GM23338 (cell line): ENCODE data around the gene PAK4. TPM values are rescaled to one million over a fixed set of nuclear protein-coding genes. Genes with fewer than 3 reads are reported as not detected.

Source experiments
- ATAC-seq: fragments of 200-7000 bp; cut with Tn5 transposase; 3 replicates; pipeline ENCODE4 v1.9.1; 2020
- DNase-seq: peaks from one replicate; pipeline ENCODE4 v3.0.0-alpha.2; 2015; ENCODE audit warnings: low spot score
- H2AFZ ChIP-seq: fragments of 200-600 bp; sonication (generic); 2 replicates; pipeline ENCODE4 v1.8.0; 2016; ENCODE audit warnings: antibody characterized with exemption, mild to moderate bottlenecking, moderate library complexity
- H3F3A ChIP-seq: fragments of 200-600 bp; sonication (generic); replicated peaks from 2 replicates; pipeline ENCODE4 v1.8.0; 2017; ENCODE audit warnings: antibody characterized with exemption, mixed run types, low read depth
- H3K27ac ChIP-seq: fragments of 200-600 bp; sonication (generic); 2 replicates; pipeline ENCODE4 v1.6.1; 2016; ENCODE audit warnings: low read depth
- H3K27me3 ChIP-seq: fragments of 200-600 bp; sonication (generic); 2 replicates; pipeline ENCODE4 v1.8.0; 2016; ENCODE audit warnings: mild to moderate bottlenecking, mixed run types, moderate library complexity; ENCODE audit not compliant: insufficient read depth
- H3K36me3 ChIP-seq: fragments of 200-600 bp; sonication (generic); 2 replicates; pipeline ENCODE4 v1.8.0; 2016; ENCODE audit warnings: mild to moderate bottlenecking; ENCODE audit not compliant: insufficient read depth
- H3K4me1 ChIP-seq: fragments of 200-600 bp; sonication (generic); 2 replicates; pipeline ENCODE4 v1.8.0; 2016; ENCODE audit warnings: mild to moderate bottlenecking, moderate library complexity; ENCODE audit not compliant: insufficient read depth
- H3K4me2 ChIP-seq: fragments of 200-600 bp; sonication (generic); 2 replicates; pipeline ENCODE4 v1.7.1; 2017; ENCODE audit warnings: mixed run types
- H3K4me3 ChIP-seq: fragments of 200-600 bp; sonication (generic); 2 replicates; pipeline ENCODE4 v1.6.1; 2016; ENCODE audit warnings: mixed run types
- H3K79me2 ChIP-seq: fragments of 200-600 bp; sonication (generic); replicated peaks from 2 replicates; pipeline ENCODE4 v1.8.0; 2017; ENCODE audit warnings: mild to moderate bottlenecking; ENCODE audit not compliant: insufficient read depth
- H3K9me2 ChIP-seq: fragments of 200-600 bp; sonication (generic); 2 replicates; pipeline ENCODE4 v1.8.0; 2017; ENCODE audit not compliant: insufficient read depth
- H4K20me1 ChIP-seq: fragments of 200-600 bp; sonication (generic); replicated peaks from 2 replicates; pipeline ENCODE4 v1.8.0; 2017; ENCODE audit warnings: mild to moderate bottlenecking; ENCODE audit not compliant: insufficient read depth
- H3K27ac Mint-ChIP-seq: 2 replicates; pipeline ENCODE4 v1.8.0; 2020; ENCODE audit warnings: inconsistent platforms, mild to moderate bottlenecking, moderate library complexity, mixed read lengths
- H3K27me3 Mint-ChIP-seq: 3 replicates; pipeline ENCODE4 v1.8.0; 2022; ENCODE audit warnings: low read depth, mild to moderate bottlenecking, moderate library complexity, mixed read lengths, inconsistent platforms; ENCODE audit not compliant: insufficient read depth, poor library complexity
- H3K36me3 Mint-ChIP-seq: 3 replicates; pipeline ENCODE4 v1.8.0; 2021; ENCODE audit warnings: low read depth, mild to moderate bottlenecking, inconsistent platforms, moderate library complexity, mixed read lengths
- H3K4me1 Mint-ChIP-seq: 3 replicates; pipeline ENCODE4 v1.8.0; 2020; ENCODE audit warnings: mild to moderate bottlenecking, inconsistent platforms, mixed read lengths
- H3K4me3 Mint-ChIP-seq: 3 replicates; pipeline ENCODE4 v1.8.0; 2021; ENCODE audit warnings: moderate library complexity, mild to moderate bottlenecking, inconsistent platforms, mixed read lengths
- H3K9me3 Mint-ChIP-seq: 3 replicates; pipeline ENCODE4 v1.8.0; 2020; ENCODE audit warnings: moderate library complexity, mild to moderate bottlenecking, inconsistent platforms, mixed read lengths
- CTCF ChIP-seq, 2 experiments: fragments of 200-600 bp in 1 of 2; sonication (generic) in 1 of 2; conservative IDR thresholded peaks; 2 replicates each; pipeline versions ENCODE4 v1.5.1 to v1.6.1; 2016 to 2017; ENCODE audit warnings: antibody characterized with exemption in 2 of 2, low read depth in 2 of 2, mild to moderate bottlenecking in 2 of 2, moderate library complexity in 1 of 2
- EZH2 ChIP-seq: fragments of 200-600 bp; sonication (generic); IDR thresholded peaks from one replicate; pipeline ENCODE4 v1.8.0; 2017; ENCODE audit warnings: antibody characterized with exemption, mild to moderate bottlenecking, low read depth; ENCODE audit not compliant: unreplicated experiment
- EZH2phosphoT487 ChIP-seq: fragments of 200-600 bp; sonication (generic); IDR thresholded peaks from one replicate; pipeline ENCODE4 v1.8.1; 2018; ENCODE audit warnings: antibody characterized with exemption; ENCODE audit not compliant: unreplicated experiment
- JUNB ChIP-seq: IDR thresholded peaks from one replicate; pipeline ENCODE4 v1.6.1; 2016; ENCODE audit warnings: antibody characterized with exemption; ENCODE audit not compliant: unreplicated experiment
- NANOG ChIP-seq: IDR thresholded peaks from 2 replicates; pipeline ENCODE4 v1.6.1; 2016; ENCODE audit warnings: antibody characterized with exemption, borderline replicate concordance
- REST ChIP-seq: IDR thresholded peaks from one replicate; pipeline ENCODE4 v1.6.1; 2018; ENCODE audit warnings: antibody characterized with exemption; ENCODE audit not compliant: unreplicated experiment
- STAT1 ChIP-seq: IDR thresholded peaks from one replicate; pipeline ENCODE4 v1.6.1; 2016; ENCODE audit warnings: antibody characterized with exemption; ENCODE audit not compliant: unreplicated experiment
- polyA plus RNA-seq: library from polyadenylated mRNA; unstranded; fragments of >200 nt; fragmentation: Nextera tagmentation; extraction: Ambion mirVana; gene quantifications from 2 replicates; pipeline ENCODE4 v1.2.1, GENCODE V29; 2016
- total RNA-seq: library from RNA; depleted of rRNA; stranded (reverse); fragments of >200 nt; shearing (Covaris generic); gene quantifications from 2 replicates; pipeline ENCODE4 v1.2.3, GENCODE V29; 2014
- TF ChIP-seq, protein P1 (sequence below): fragments of 250-450 bp; sonication (Bioruptor Pico); IDR thresholded peaks from 2 replicates; pipeline ENCODE4 v1.5.0; 2020; ENCODE audit warnings: mild to moderate bottlenecking, moderate library complexity
- TF ChIP-seq, protein P2 (sequence below): IDR thresholded peaks from 2 replicates; pipeline ENCODE4 v1.6.1; 2016; ENCODE audit warnings: antibody characterized with exemption

PAK4 gene
- total and polyA plus RNA-seq, 2 experiments from 2014 or later = 28.7 to 35.4 TPM

DNA sequence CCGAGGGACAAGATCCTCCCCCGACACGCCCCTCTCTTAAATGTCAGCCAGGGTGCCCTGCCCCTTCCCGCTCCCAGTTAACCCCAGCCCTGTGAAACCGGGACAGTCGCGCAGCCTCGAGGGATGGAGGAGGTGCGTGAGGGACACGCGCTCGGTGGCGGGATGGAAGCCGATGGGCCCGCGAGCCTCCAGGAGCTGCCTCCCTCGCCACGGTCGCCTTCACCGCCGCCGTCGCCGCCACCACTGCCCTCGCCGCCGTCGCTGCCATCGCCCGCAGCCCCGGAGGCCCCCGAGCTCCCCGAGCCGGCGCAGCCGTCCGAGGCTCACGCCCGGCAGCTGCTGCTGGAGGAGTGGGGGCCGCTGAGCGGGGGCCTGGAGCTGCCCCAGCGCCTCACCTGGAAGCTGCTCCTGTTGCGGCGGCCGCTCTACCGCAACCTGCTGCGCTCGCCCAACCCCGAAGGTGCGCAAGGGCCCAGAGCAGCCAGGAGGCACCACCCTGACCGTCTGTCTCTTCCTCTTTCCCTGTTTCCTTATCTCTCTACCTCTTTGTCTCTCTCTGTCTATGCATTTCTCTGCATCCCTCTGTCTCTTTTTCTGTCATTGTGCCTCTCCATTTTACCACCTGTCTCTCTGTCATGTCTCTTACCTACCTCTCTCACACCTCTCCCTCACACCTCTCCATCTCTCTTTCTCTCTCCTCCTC lies 71.4 kb downstream of the PAK4 start, which contains the start of gene NCCRP1 (continued):
- TF ChIP-seq, protein P1, sequence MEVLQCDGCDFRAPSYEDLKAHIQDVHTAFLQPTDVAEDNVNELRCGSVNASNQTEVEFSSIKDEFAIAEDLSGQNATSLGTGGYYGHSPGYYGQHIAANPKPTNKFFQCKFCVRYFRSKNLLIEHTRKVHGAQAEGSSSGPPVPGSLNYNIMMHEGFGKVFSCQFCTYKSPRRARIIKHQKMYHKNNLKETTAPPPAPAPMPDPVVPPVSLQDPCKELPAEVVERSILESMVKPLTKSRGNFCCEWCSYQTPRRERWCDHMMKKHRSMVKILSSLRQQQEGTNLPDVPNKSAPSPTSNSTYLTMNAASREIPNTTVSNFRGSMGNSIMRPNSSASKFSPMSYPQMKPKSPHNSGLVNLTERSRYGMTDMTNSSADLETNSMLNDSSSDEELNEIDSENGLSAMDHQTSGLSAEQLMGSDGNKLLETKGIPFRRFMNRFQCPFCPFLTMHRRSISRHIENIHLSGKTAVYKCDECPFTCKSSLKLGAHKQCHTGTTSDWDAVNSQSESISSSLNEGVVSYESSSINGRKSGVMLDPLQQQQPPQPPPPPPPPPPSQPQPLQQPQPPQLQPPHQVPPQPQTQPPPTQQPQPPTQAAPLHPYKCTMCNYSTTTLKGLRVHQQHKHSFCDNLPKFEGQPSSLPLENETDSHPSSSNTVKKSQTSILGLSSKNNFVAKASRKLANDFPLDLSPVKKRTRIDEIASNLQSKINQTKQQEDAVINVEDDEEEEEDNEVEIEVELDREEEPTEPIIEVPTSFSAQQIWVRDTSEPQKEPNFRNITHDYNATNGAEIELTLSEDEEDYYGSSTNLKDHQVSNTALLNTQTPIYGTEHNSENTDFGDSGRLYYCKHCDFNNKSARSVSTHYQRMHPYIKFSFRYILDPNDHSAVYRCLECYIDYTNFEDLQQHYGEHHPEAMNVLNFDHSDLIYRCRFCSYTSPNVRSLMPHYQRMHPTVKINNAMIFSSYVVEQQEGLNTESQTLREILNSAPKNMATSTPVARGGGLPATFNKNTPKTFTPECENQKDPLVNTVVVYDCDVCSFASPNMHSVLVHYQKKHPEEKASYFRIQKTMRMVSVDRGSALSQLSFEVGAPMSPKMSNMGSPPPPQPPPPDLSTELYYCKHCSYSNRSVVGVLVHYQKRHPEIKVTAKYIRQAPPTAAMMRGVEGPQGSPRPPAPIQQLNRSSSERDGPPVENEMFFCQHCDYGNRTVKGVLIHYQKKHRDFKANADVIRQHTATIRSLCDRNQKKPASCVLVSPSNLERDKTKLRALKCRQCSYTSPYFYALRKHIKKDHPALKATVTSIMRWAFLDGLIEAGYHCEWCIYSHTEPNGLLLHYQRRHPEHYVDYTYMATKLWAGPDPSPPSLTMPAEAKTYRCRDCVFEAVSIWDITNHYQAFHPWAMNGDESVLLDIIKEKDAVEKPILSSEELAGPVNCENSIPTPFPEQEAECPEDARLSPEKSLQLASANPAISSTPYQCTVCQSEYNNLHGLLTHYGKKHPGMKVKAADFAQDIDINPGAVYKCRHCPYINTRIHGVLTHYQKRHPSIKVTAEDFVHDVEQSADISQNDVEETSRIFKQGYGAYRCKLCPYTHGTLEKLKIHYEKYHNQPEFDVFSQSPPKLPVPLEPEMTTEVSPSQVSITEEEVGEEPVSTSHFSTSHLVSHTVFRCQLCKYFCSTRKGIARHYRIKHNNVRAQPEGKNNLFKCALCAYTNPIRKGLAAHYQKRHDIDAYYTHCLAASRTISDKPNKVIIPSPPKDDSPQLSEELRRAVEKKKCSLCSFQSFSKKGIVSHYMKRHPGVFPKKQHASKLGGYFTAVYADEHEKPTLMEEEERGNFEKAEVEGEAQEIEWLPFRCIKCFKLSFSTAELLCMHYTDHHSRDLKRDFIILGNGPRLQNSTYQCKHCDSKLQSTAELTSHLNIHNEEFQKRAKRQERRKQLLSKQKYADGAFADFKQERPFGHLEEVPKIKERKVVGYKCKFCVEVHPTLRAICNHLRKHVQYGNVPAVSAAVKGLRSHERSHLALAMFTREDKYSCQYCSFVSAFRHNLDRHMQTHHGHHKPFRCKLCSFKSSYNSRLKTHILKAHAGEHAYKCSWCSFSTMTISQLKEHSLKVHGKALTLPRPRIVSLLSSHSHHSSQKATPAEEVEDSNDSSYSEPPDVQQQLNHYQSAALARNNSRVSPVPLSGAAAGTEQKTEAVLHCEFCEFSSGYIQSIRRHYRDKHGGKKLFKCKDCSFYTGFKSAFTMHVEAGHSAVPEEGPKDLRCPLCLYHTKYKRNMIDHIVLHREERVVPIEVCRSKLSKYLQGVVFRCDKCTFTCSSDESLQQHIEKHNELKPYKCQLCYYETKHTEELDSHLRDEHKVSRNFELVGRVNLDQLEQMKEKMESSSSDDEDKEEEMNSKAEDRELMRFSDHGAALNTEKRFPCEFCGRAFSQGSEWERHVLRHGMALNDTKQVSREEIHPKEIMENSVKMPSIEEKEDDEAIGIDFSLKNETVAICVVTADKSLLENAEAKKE (CRISPR knock-in tag) = no peak
- no peak for TF ChIP-seq STAT1
- TF ChIP-seq, protein P2, sequence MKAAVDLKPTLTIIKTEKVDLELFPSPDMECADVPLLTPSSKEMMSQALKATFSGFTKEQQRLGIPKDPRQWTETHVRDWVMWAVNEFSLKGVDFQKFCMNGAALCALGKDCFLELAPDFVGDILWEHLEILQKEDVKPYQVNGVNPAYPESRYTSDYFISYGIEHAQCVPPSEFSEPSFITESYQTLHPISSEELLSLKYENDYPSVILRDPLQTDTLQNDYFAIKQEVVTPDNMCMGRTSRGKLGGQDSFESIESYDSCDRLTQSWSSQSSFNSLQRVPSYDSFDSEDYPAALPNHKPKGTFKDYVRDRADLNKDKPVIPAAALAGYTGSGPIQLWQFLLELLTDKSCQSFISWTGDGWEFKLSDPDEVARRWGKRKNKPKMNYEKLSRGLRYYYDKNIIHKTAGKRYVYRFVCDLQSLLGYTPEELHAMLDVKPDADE = no peak

- Histone ChIP-seq H2AFZ (no peak overlapping the region), H3K4me1 (peaks cover 6% of the 10 kb centered on the region), H3K79me2 (no peaks in the 10 kb centered on the region), H3K36me3 (no peaks in the 10 kb centered on the region), H3K4me3 (no peak overlapping the region), H3K4me2 (peak overlapping the region; percentile 78), H3K27ac (no peak overlapping the region), H3K27me3 (peaks cover 32% of the 10 kb centered on the region), H3F3A (no peaks in the 10 kb centered on the region), H4K20me1 (no peaks in the 10 kb centered on the region), H3K9me2 (no peaks in the 10 kb centered on the region)
- ATAC-seq = no peak; the same call in 2 of the 3 replicates
- peak overlapping the region; percentile 72 for H3K4me3 Mint-ChIP-seq
- H3K36me3 Mint-ChIP-seq = no peaks in the 10 kb centered on the region; the same call in 2 of the 3 replicates
- no peak for DNase-seq
- H3K27me3 Mint-ChIP-seq = peaks cover 40% of the 10 kb centered on the region
- H3K4me1 Mint-ChIP-seq = peaks cover 21% of the 10 kb centered on the region
- TF ChIP-seq, protein P2 = no peak
- TF ChIP-seq EZH2 (no peak), EZH2phosphoT487 (no peak), NANOG (no peak), JUNB (no peak), REST (no peak), STAT1 (no peak), CTCF (conservative IDR thresholded peaks at IDR 0.05; ENCODE audit: low read depth in 2 of 2) (peak; percentile 56 to 65)
- peaks cover 3% of the 10 kb centered on the region; the same call in 2 of the 3 replicates for H3K9me3 Mint-ChIP-seq
- H3K27ac Mint-ChIP-seq = no peak overlapping the region
These were observed 72.2 kb downstream of the PAK4 start for GRCh38 chr19:39197808-39198207.
